Stimulated activated naive CD8-positive, alpha-beta T cell treated with anti-CD3 and anti-CD28 coated beads, Interleukin-15, Interleukin-2, amounts not matched to agents 100 U/mL and 50 U/mL, for 24 hours (primary cell): ENCODE measurements around the gene CCDC192.
"Not testable (repeated sequence)": the region's sequence is repeated elsewhere in the genome, so short reads cannot be mapped to it uniquely, and the experiment has no call there.

ENCODE experiments used
- ATAC-seq: fragments of 150-1000 bp; cut with Tn5 transposase; one replicate; pipeline ENCODE4 v1.10.0; 2021
- DNase-seq: peaks from one replicate; pipeline ENCODE4 v3.0.0; 2021

CCDC192 gene, protein sequence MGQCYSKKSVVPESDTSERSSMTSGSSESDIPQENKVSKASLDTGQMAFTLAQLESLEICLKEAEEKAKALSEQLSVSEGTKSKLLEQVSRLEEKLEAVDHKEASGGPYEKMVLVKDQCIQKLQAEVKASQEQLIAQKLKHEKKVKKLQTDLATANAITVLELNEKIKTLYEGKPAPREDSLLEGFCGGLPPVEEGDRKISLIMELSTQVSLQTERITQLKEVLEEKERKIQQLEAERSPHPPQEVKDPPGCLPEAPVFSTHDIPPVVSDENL

DNA sequence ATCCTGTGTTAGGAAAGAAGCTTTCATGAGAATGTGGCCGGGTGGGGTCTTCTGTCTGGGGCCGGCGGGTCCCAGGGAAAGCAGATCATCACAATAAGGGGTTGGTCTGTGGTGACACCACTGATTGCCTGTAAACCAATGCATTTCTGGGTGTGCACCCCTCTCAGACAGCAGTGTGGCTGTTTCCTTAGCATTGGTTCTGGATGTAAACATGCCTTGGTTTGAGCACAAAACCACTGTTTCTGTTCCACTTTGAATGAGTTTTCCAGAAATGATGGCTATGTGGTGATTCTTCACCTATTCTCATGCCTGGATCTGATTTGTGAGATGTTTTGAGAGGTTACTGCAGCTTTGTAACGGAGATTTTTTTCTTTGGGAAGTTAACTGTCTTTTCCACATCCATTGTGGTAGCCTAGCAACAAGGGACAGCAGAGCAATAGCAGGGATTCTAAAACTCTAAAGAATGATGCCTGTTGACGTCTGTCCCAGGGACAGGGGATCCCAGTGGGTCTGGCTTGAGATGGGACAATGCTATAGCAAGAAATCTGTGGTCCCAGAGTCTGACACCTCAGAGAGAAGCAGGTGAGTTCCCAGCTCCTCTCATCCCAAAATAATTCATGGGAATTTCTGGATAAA lies at the start of gene CCDC192:
CCDC192 (plus strand) TSS at position 466 of the 636 bp plus-strand sequence; CDS start at position 521, 55 bp downstream.
- ATAC-seq: no peak
- no peak for DNase-seq

DNA sequence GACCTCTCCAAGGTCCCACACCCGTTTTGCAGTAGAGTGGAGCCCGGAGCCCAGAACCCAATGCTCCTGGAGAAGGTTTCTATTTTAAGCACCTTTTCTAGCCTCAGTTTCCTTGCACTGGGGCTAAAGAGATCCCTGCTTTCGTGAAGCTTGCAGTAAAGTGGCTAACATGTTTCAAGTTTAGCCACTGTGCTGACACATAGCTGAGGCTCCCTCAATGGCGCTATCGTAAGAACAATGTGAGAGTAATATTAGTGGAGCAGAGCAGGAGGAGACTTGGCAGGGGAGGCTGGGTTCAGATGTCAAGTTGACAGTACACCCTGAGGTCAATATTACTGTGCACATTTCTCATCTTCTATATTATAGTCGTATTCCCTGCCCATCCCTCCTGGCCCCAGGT lies 46.4 kb upstream of the CCDC192 start:
- DNase-seq (no peak), ATAC-seq (no peak)

DNA sequence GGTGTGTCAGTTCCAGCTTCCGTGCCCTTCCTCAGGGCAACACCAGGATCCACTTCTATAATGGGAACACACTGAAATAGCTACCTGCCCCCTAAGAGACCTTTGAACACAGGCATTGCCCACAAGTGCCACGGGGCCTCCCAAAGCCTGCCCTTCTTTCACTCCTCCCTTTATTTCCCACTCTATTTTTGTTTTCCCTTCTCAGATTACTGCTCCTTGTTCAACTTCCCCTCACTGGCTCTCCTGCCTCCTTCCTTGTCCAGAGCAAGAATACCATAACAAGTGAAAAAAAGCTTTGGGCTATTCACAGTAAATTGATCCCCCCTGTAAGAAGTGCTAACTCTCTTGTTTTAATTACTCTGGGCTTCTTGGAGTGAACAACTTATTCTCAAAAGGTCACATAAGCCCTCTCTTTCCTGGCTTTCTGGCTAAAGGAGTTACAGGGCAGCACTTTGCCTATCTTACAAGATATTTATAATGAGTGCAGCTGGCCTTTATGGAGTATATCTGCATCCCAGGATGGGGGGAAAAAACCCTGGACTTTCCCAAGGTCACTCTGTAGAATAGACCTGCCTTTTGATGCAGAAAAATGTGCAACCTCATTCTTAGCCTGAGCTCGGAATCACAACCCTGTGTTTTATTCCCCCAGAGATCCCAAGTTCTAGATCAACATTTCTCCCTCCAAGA lies 43.0 kb upstream of the CCDC192 start:
- no peak for DNase-seq
- ATAC-seq: no peak

DNA sequence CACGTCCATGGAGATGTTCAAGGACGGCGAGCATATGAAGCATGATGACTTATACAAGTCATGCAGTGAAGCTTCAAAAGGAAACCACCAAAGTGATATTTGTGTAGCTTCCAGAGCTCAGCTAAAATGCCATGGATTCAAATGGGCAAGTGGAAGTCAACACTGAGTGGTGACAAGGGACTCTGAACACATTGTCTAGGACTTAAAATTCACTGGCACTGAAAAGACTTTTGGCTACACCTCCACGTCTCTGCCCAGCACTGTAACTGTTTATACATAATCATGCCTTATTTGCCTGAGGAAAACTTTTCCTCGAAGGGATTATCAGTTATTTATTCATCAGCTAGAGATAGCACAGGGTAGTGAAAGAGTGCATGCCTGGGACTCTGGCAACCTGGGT lies 39.1 kb upstream of the CCDC192 start:
- ATAC-seq (no peak), DNase-seq (no peak)

DNA sequence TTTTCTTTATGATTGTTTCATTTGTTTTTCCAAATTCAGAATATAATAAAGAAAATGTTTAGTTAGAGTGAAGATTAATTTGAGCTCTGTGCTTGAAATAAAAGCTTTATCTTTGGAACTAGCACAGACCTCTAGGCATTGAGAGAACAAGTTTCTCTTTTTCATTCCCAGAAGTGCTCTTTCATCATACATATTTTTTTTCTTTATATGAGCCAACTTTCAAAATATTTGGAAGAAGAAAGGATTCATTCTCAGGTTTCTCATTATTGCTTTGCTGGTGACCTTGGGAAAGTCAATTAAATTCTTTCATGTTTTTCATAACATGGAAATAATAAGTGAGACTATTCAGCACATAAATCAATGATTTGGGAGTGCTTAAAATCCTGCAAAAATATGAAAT lies 37.5 kb upstream of the CCDC192 start:
- no peak for ATAC-seq
- DNase-seq: no peak

DNA sequence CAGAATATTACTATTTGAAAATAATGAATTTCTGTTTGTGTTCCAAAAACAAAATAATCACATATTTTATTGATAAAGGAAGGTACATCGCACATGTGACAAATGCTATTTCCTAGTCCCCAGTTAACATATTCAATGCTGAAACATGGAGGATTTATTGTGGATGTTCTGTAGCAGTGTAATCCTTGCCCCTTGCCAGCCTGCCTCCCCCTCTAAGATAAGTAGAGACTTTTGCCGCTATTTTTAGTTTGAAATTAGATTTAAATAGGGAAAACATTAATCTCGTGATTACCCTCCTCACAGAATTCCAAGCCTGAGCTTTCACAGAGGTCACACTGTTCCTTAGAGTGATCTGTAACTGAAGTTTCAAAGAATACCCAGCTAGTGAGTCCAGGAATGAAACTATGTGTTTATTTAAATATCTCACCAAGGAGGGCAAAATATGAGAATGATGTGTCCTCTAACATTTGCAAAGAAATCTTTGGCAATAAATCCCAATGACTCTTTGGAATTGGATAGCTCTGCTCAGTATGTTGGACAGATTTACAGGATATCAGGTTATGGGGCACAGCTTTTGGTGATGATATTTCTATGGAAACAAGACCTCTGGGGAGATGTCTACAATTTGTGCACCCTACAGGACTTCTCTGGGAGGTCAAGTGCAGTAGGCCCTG lies 37.0 kb upstream of the CCDC192 start:
- DNase-seq: no peak
- ATAC-seq: no peak

DNA sequence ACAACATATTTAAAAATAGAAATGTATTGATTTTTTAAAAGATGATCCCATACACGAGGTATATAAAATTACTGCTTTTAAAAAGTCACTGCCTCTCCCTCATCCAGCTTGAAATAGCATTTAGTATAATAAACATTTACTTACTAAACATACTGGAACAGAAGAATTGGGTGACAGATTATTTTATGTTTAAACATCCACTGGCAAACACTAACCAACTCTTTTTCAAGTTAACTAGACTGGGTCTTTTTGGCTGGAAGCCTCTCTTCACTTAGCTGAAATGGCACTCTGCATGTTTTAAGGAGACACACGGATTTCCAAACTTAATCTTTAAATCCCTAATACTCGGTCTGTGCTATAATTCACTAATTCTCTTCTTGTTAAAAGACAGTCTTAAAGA lies 35.3 kb upstream of the CCDC192 start:
- ATAC-seq (no peak), DNase-seq (no peak)

DNA sequence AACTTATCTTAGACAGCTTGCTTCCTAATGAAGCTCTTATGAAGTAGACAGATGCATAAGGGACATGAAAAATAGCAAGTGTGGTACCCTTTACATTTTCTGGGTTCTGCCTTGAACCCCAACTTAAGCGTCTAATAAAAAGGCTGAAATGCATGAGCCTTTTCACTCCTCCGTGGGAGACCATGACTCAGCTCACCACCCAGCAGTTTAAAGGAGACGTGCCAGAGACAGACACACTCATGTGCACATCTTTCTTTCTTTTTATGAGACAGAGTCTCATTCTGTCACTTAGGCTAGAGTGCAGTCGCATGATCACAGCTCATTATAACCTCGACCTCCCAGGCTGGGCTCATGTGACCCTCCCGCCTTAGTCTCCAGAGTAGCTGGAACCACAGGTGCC lies 32.0 kb upstream of the CCDC192 start:
- DNase-seq (no peak), ATAC-seq (no peak)

DNA sequence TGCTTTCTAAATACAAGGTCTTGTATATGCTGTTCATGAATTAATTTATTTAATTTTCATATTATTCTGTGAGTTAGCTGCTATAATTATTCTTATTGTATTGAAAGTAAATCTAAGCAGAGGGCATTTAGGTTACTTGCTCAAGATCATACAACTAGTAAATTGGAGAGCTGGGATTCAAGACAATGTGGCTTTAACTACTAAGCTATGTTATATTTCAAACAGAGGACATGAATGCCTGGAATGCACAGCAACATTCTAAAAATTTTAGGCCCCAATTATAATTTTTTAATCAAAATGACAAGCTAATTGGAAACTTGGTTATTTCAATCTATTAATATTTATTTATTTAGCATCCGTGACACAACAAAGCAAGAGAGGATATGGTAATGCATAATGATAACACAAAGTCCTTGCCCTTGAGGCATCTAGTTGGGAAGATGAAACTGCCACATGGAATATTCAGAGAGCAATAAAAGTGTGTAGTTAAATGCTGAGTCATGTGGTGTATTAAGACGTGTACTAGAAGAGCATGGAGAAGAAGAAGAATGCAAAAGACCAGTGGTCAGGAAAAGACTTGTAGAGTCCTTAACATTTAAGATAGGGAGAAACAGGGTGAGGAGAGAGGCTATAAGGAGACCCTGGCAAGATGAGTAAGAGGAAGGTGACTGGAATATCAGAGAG lies 29.9 kb upstream of the CCDC192 start:
- ATAC-seq: no peak
- DNase-seq: no peak

DNA sequence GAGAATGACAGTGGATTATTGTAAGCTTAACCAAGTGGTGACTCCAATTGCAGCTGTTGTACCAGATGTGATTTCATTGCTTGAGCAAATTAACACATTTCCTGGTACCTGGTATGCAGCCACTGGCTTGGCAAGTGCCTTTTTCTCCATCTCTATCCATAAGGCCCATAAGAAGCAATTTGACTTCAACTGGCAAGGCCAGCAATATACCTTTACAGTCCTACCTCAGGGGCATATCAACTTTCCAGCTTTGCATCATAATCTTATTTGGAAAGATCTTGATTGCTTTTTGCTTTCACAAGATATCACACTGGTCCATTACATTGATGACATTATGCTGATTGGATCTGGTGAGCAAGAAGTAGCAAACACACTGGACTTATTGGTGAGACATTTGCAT lies 26.2 kb upstream of the CCDC192 start:
- not testable (repeated sequence) for DNase-seq

DNA sequence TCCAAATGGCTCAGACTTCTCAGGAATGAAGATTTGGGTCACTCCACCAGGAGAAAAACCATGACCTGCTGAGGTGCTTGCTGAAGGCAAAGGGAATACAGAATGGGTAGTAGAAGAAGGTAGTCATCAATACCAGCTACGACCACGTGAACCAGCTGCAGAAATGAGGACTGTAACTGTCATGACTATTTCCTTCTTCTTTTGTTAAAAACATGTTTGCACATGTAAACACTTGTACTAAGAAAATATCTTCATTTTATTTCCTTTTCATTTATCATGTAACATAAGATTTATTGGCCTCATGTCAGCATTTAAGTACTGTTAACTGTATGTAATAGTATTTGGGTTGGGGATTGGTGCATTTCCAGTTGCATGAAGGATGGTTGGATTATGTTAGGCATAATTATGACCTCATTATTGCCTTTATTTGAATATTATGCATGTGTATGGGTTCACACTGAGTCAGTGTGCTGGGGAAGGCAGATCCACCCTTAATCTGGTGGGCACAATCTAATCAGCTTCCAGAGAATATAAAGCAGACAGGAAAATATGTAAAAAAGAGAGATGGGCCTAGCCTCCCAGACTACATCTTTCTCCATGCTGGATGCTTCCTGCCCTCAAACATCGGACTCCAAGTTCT lies 23.4 kb upstream of the CCDC192 start:
- not testable (repeated sequence) for DNase-seq, ATAC-seq

More for the DNA sequence above, 26.2 kb upstream of the CCDC192 start:
- ATAC-seq: not testable (repeated sequence)

DNA sequence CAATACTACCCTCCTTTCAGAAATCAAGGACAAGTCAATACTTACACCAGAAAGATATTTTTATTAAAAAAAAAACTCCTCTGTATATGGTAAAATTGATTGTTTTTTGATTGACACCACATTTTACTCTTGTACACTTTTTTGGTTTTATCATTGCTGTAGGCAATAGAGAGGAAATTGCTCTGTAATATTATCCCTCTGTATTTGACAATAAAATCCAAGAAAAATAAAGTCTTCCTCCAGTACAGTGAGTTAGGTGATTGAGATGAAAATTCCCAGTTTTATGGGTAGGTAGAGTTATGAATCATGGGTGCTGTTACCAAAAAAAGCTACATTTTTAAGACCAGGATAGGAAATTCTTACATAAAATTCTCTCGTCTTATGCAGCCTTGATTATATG lies 22.6 kb upstream of the CCDC192 start:
- ATAC-seq: no peak
- no peak for DNase-seq

DNA sequence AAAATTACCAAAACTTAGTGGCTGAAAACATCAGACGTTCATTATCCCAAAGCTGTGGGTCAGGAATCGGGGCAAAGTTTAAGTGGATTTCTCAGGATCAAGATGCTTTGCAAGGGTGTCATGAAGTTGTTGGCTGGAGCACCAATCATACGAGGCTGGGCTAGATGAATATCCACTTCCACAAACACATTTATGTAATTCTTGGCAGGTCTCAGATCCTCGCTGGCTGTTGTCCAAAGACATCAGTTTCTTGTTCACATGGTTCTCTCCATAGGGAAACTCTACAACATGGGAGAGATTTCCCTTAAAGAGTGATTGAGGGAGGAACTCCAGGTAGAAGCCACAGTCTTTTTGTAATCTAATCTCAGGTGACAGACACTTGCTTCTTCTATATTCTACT lies 20.2 kb upstream of the CCDC192 start:
- DNase-seq (no peak), ATAC-seq (no peak)

DNA sequence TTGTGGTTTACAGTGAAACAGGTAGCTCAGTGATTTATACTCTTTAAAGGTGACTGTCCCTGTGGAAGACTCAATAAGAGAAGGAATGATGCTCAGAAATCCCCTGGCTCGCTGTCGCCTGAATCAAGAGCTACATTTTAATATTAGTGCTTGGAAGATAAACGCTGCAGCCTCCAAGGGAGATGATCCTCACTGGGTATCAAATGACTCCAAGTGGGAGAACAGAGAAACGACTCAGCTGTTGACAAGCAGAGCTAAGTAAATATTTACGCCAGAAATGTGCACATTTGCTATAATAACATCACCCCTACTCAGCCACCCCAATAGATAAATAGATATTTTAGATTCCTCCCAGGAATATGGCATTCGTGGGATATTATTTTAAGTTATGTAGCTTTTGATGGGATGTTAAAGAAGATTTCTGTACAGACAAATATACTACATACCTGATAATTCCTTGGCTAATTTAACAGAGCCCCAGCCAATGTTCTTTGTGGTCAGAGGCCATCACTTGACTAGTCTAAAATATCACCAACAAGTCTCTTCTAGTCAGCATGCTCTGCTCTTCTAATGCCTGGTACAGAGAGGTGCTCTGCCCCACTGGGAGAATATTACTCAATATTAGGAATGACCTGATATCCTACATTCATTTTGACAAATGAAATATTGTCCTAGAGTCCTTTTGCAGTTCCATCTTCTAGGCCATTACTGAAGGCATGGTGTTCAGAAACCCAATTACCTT lies 18.3 kb upstream of the CCDC192 start:
- ATAC-seq: no peak
- DNase-seq: no peak

DNA sequence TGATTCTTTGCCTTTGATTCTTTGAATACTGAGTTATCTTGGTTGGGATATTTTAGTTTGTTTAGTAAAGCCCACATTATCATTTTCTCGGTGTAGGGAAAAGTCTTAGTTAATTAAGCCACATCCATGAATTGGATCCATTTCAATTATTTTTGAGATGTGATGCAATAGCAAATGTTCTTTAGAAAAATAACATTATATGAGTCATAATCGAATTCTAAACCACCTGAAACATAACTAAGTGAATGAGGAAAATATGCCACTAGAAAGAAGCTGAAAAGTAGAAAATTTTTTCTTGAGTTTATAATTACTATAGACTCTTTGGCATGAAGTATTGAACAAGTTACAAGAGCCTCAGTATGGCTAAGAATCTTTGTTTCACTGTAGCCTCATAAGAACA lies 17.5 kb upstream of the CCDC192 start:
- ATAC-seq: no peak
- DNase-seq: no peak

DNA sequence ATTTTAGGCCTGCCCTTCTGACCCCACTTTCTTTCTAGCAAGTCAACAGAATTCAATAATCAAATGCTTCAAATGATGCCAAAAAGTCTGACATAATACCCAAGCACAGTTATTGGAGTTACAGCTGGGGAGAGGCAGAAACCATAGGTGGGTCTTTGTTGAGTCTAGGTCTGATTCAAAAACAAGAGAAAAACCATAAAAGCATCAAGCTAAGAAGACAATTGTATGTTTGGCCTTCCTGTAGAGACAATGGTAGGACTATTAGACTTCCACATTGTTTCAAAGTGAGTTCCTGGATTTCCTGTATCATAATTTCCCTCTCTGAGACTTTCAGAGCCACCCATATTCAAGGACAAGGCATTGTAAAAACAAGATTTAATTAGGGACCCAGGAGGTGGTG lies 16.8 kb upstream of the CCDC192 start:
- no peak for ATAC-seq
- no peak for DNase-seq

DNA sequence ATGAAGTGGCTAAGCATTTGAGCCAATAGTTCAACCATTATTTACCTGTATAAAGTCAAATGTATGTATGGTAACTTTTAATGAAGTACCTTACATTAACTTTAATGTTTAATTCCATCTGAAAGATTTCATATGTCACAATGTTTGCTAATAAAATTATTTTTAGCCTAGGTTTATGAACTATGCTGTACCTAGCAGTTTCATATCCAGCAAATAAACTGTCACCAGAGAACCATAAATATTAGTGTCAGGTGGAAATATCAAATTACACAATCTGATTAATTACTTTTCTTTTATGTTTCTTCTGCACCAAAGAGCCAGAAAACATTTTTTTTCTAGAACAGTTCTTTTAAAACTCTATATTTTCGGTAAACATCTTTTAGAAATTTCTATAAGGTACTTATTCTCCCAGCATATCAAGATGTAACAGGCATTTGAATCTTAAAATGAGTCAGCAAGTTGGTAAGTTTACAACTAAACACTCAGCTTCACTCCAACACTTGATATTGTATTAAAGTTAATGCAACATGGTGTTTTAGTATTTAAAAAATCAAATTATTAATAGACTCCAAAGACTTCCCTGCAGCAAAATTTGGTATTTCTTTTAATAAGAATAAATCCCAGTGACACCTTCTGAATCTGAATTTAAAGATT lies 8.5 kb upstream of the CCDC192 start:
- no peak for ATAC-seq
- no peak for DNase-seq

DNA sequence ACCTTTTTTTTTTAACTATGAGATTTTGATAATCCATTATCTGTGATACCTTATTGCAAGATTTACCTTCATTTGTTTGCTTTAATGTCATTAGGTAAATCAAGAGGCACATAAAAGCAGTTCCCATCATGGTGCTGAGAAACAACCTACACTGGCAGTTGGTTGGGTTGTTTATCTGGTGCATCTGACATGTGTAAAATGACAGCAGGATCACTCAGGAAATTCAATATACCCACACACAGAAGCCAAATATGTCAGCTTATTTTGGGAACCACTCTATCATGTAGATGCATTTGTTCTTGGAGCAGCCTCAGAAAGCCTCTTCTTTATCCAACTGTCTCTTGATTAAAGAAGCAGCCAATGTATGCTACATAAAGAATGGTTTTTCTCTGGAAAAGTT lies 7.8 kb upstream of the CCDC192 start:
- DNase-seq: no peak
- ATAC-seq: no peak

DNA sequence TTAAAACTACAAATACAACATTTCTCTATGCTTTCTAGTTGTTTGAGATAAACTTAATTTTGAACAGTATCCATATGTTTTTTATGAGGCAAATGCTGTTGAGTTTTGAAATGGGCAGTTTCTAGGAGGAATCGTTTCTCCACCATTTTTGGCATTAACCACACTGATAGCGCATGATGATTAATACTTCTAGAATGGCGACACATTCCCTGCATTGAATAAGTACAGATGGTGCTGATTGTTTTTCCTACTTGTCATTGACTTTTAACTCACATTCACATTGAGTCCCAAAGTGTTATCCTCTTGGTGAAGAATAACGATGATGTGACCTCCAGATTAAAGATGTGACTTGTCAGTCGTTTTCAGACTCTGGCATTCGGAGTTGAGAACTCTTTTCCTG lies 6.5 kb upstream of the CCDC192 start:
- ATAC-seq (no peak), DNase-seq (no peak)

DNA sequence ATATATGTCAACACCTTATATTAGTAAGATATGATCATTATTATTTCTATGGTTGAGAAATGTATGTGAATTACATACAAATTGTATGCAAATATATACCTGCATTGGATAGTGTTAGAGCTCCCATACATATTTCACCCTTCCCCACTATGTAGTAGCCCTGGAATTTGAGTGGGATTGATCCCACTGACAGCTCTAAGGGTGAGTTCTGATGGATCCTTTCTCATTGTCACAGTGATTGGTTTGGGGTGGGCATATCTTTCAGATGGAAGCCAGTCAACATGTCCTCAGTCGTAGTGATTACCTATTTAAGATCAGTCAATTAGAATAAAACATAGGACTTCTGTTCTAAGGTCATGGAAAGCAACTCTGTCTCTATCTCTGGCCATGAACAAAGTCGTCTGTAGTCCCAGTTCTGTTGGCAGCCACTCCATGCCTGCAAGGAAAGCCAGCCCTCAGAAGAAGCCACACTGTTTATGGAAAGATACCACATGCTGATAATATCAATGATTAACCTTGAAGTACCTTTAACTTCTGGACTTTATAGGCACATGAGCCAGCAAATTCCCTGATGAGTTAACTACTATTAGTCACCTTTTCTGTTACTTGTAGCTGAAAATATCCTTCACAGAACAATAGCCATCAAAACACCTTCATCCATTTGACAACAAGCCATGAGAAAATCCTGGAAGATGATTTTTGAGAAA lies 5.1 kb upstream of the CCDC192 start:
- DNase-seq (no peak), ATAC-seq (no peak)
